ENCODE measurements around the gene HSD17B10. TPM values are rescaled to one million over a fixed set of nuclear protein-coding genes. Genes with fewer than 3 reads are reported as not detected.
A peak's percentile ranks its signal among the peaks of the same experiment; 100 is the strongest.

The HSD17B10 gene
- total RNA-seq, 1 donor, result 29.0 TPM

GRCh38 chrX:53442322-53442631 lies 8.1 kb upstream of the HSD17B10 start:
- Histone ChIP-seq H3K4me3 (ENCODE audit: low read length) (no peak overlapping the region), H3K9me3 (ENCODE audit: low read depth, low read length) (no peaks in the 10 kb centered on the region), H3K27me3 (ENCODE audit: insufficient read depth, low read length) (no peaks in the 10 kb centered on the region), H3K4me1 (ENCODE audit: insufficient read depth, low read length) (peaks cover 21% of the 10 kb centered on the region)

GRCh38 chrX:53441531-53442321 lies 7.6 kb upstream of the HSD17B10 start:
- peaks cover 21% of the 10 kb centered on the region for H3K4me1 ChIP-seq (ENCODE audit: insufficient read depth, low read length)
- no peaks in the 10 kb centered on the region for H3K27me3 ChIP-seq (ENCODE audit: insufficient read depth, low read length)
- peak overlapping the region; percentile 39 for H3K4me3 ChIP-seq (ENCODE audit: low read length)
- H3K9me3 ChIP-seq (ENCODE audit: low read depth, low read length), result no peaks in the 10 kb centered on the region

GRCh38 chrX:53440621-53441517 lies 6.7 kb upstream of the HSD17B10 start:
- Histone ChIP-seq H3K9me3 (ENCODE audit: low read depth, low read length) (no peaks in the 10 kb centered on the region), H3K4me3 (ENCODE audit: low read length) (peak overlapping the region; percentile 39), H3K4me1 (ENCODE audit: insufficient read depth, low read length) (peaks cover 26% of the 10 kb centered on the region), H3K27me3 (ENCODE audit: insufficient read depth, low read length) (no peaks in the 10 kb centered on the region)

GRCh38 chrX:53440101-53440500 lies 5.9 kb upstream of the HSD17B10 start:
- no peaks in the 10 kb centered on the region for H3K27me3 ChIP-seq (ENCODE audit: insufficient read depth, low read length)

GRCh38 chrX:53438832-53439230 lies 4.7 kb upstream of the HSD17B10 start:
- H3K9me3 ChIP-seq (ENCODE audit: low read depth, low read length), result no peaks in the 10 kb centered on the region
- no peak overlapping the region for H3K4me3 ChIP-seq (ENCODE audit: low read length)
- H3K27me3 ChIP-seq (ENCODE audit: insufficient read depth, low read length), result no peaks in the 10 kb centered on the region
- H3K4me1 ChIP-seq (ENCODE audit: insufficient read depth, low read length), result peaks cover 39% of the 10 kb centered on the region

More at GRCh38 chrX:53440101-53440500, 5.9 kb upstream of the HSD17B10 start:
- peak overlapping the region; percentile 24 for H3K4me3 ChIP-seq (ENCODE audit: low read length)
- H3K4me1 ChIP-seq (ENCODE audit: insufficient read depth, low read length), result peaks cover 31% of the 10 kb centered on the region
- no peaks in the 10 kb centered on the region for H3K9me3 ChIP-seq (ENCODE audit: low read depth, low read length)

GRCh38 chrX:53438174-53438831 lies 4.1 kb upstream of the HSD17B10 start:
- H3K9me3 ChIP-seq (ENCODE audit: low read depth, low read length), result no peaks in the 10 kb centered on the region
- H3K4me3 ChIP-seq (ENCODE audit: low read length), result no peak overlapping the region
- H3K27me3 ChIP-seq (ENCODE audit: insufficient read depth, low read length), result no peaks in the 10 kb centered on the region
- H3K4me1 ChIP-seq (ENCODE audit: insufficient read depth, low read length), result peaks cover 44% of the 10 kb centered on the region

GRCh38 chrX:53437206-53437605 lies 3.0 kb upstream of the HSD17B10 start:
- no peaks in the 10 kb centered on the region for H3K27me3 ChIP-seq (ENCODE audit: insufficient read depth, low read length)
- H3K4me1 ChIP-seq (ENCODE audit: insufficient read depth, low read length), result peaks cover 43% of the 10 kb centered on the region
- no peaks in the 10 kb centered on the region for H3K9me3 ChIP-seq (ENCODE audit: low read depth, low read length)
- no peak overlapping the region for H3K4me3 ChIP-seq (ENCODE audit: low read length)

- no peaks in the 10 kb centered on the region for H3K9me3 ChIP-seq (ENCODE audit: low read depth, low read length)
- H3K4me3 ChIP-seq (ENCODE audit: low read length), result no peak overlapping the region
- H3K27me3 ChIP-seq (ENCODE audit: insufficient read depth, low read length), result no peaks in the 10 kb centered on the region
- H3K4me1 ChIP-seq (ENCODE audit: insufficient read depth, low read length), result peaks cover 35% of the 10 kb centered on the region
Measured at GRCh38 chrX:53435997-53436396, 1.8 kb upstream of the HSD17B10 start.

GRCh38 chrX:53430231-53430630 lies 3.9 kb downstream of the HSD17B10 start:
- Histone ChIP-seq H3K9me3 (ENCODE audit: low read depth, low read length) (no peaks in the 10 kb centered on the region), H3K4me3 (ENCODE audit: low read length) (no peak overlapping the region), H3K27me3 (ENCODE audit: insufficient read depth, low read length) (no peaks in the 10 kb centered on the region), H3K4me1 (ENCODE audit: insufficient read depth, low read length) (peaks cover 16% of the 10 kb centered on the region)

- peaks cover 11% of the 10 kb centered on the region for H3K4me1 ChIP-seq (ENCODE audit: insufficient read depth, low read length)
- H3K4me3 ChIP-seq (ENCODE audit: low read length), result no peak overlapping the region
- H3K27me3 ChIP-seq (ENCODE audit: insufficient read depth, low read length), result no peaks in the 10 kb centered on the region
- no peaks in the 10 kb centered on the region for H3K9me3 ChIP-seq (ENCODE audit: low read depth, low read length)
Measured at GRCh38 chrX:53429755-53430154, 4.4 kb downstream of the HSD17B10 start.

GRCh38 chrX:53422861-53423306 lies 11.3 kb downstream of the HSD17B10 start, which contains the start of gene RIBC1:
TSS of gene RIBC1 (plus strand) at chrX:53422873. CDS start at chrX:53426277, 3,404 bp downstream.
- Histone ChIP-seq H3K4me1 (ENCODE audit: insufficient read depth, low read length) (peaks cover 24% of the 10 kb centered on the region), H3K4me3 (ENCODE audit: low read length) (peak within 1 kb of the TSS; percentile 76), H3K9me3 (ENCODE audit: low read depth, low read length) (no peaks in the 10 kb centered on the region), H3K27me3 (ENCODE audit: insufficient read depth, low read length) (no peaks in the 10 kb centered on the region)

GRCh38 chrX:53422086-53422860 lies 11.9 kb downstream of the HSD17B10 start, which contains the start of gene SMC1A:
TSS of gene SMC1A (minus strand) at chrX:53422654. CDS start at chrX:53422600, 54 bp downstream.
- Histone ChIP-seq H3K4me3 (ENCODE audit: low read length) (peak within 1 kb of the TSS; percentile 76), H3K9me3 (ENCODE audit: low read depth, low read length) (no peaks in the 10 kb centered on the region), H3K27me3 (ENCODE audit: insufficient read depth, low read length) (no peaks in the 10 kb centered on the region), H3K4me1 (ENCODE audit: insufficient read depth, low read length) (peaks cover 24% of the 10 kb centered on the region)

GRCh38 chrX:53421772-53422085 lies 12.4 kb downstream of the HSD17B10 start:
- Histone ChIP-seq H3K4me3 (ENCODE audit: low read length) (peak overlapping the region; percentile 76), H3K27me3 (ENCODE audit: insufficient read depth, low read length) (no peaks in the 10 kb centered on the region), H3K4me1 (ENCODE audit: insufficient read depth, low read length) (peaks cover 24% of the 10 kb centered on the region), H3K9me3 (ENCODE audit: low read depth, low read length) (no peaks in the 10 kb centered on the region)

- H3K9me3 ChIP-seq (ENCODE audit: low read depth, low read length), result no peaks in the 10 kb centered on the region
- H3K4me1 ChIP-seq (ENCODE audit: insufficient read depth, low read length), result peaks cover 24% of the 10 kb centered on the region
- no peaks in the 10 kb centered on the region for H3K27me3 ChIP-seq (ENCODE audit: insufficient read depth, low read length)
- H3K4me3 ChIP-seq (ENCODE audit: low read length), result no peak overlapping the region
Measured at GRCh38 chrX:53421125-53421524, 13.0 kb downstream of the HSD17B10 start.
